HEK293T (cell line): ENCODE measurements around the gene RAD23A.

Source experiments
- BHLHE40 ChIP-seq: fragments of 450-650 bp; IDR thresholded peaks from 2 replicates; pipeline ENCODE4 v1.6.1; 2016; ENCODE audit warnings: mild to moderate bottlenecking, moderate library complexity, borderline replicate concordance
- FOXK2 ChIP-seq: fragments of 450-650 bp; IDR thresholded peaks from 2 replicates; pipeline ENCODE4 v1.6.1; 2016; ENCODE audit warnings: mild to moderate bottlenecking

DNA sequence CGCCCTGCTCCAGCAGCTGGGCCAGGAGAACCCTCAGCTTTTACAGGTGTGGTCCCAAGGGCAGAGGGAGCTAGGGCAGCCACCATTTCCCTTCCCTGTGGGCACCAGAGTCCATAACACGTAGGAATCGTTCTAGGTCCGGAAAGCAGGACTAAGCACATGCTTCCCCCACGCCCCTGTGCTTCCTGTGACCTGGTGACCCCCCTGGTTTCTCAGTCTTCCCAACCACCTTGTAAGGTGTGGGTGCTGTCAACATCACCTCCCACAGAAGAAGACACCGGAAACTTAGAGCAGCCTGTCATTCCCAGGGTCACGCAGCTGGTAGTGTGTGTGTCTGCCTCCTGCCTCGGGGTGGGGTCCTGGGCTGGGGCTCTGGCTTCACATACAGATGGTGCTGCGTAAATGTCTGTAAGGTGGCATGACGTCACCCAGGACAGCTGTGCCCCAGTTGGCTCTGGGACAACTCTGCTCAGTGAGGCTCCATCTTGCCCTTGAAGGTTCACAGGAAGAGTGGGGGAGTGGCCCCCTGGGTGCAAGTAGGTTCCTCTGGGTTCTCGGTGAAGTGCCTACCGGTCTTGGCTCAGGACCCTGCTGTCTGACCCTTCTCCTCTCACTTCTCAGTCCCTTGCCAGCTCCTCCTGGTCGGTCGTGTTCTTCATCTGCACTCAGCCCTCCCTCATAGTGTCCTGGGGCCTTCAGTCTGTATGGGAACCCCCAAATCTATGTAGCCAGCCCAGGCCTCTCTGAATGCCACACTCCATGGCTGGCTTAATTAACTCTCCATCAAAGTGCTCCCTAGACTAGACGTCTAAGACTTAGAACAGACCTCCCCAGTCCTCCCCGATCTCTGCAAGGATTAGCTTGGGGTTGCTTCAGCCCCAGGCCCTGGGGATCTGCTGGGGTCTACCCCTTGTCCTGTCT lies 4.0 kb downstream of the RAD23A start:
- TF ChIP-seq FOXK2 = no peak
- no peak for TF ChIP-seq BHLHE40
